Ovary (tissue), 3 donors: ENCODE results near the gene DCTPP1.

Source experiments
- CTCF ChIP-seq, 3 donors: fragments of 450-650 bp in 2 of 3; fragments of 200-600 bp in 1 of 3; IDR thresholded peaks; one replicate each; pipeline versions ENCODE4 v1.5.1 to v1.8.0; 2016 to 2022; ENCODE audit warnings: antibody characterized with exemption in 3 of 3, mild to moderate bottlenecking in 1 of 3
- EP300 ChIP-seq: sonication (generic); formaldehyde crosslinking; IDR thresholded peaks from one replicate; pipeline ENCODE4 v1.6.1; 2017; ENCODE audit warnings: antibody characterized with exemption
- POLR2A ChIP-seq: fragments of 450-650 bp; IDR thresholded peaks from one replicate; pipeline ENCODE4 v1.6.1; 2017; ENCODE audit warnings: antibody characterized with exemption, mild to moderate bottlenecking, moderate library complexity
- donor health status: DM: no; HTN: no; CAD: no.

GRCh38 chr16:30470632-30470995 is 40.8 kb upstream of the DCTPP1 start:
- no peak for TF ChIP-seq CTCF (IDR thresholded peaks at IDR 0.05)
- no peak for TF ChIP-seq POLR2A
- no peak for TF ChIP-seq EP300
